ENCODE data around the gene ERICH2. TPM values are rescaled to one million over a fixed set of nuclear protein-coding genes. Genes with fewer than 3 reads are reported as not detected.

Gene ERICH2
- total and polyA plus RNA-seq, 2 of the 13 experiments (the other 11 are each of a cell fraction or from before 2014, with no cell fraction given): not detected

GRCh38 chr2:170818752-170819470 lies 48.7 kb downstream of the ERICH2 start:
- Histone ChIP-seq H3K4me1 (ENCODE audit: insufficient read depth, low read length) (peaks cover 27% of the 10 kb centered on the region), H3K27me3 (ENCODE audit: control insufficient read depth in 1 of 2, insufficient read depth in 2 of 2, low read length in 2 of 2) (peaks cover 21 to 81% of the 10 kb centered on the region in 2 experiments), H3K4me2 (ENCODE audit: low read depth, low read length) (no peak overlapping the region), H3K4me3 (replicated peaks in 1 of 3; ENCODE audit: insufficient read depth in 1 of 3, low read depth in 2 of 3, low read length in 3 of 3) (no peak overlapping the region), H4K20me1 (ENCODE audit: insufficient read depth, low read length) (peaks cover 4% of the 10 kb centered on the region; the same call in 1 of the 2 replicates), H2AFZ (ENCODE audit: low read length) (no peak overlapping the region), H3K9ac (ENCODE audit: insufficient read depth, low read depth, low read length) (no peak overlapping the region), H3K27ac (ENCODE audit: extremely low read length, insufficient read depth, low read length) (no peak overlapping the region), H3K79me2 (ENCODE audit: insufficient read depth, low read length) (no peaks in the 10 kb centered on the region), H3K36me3 (replicated peaks in 1 of 2; ENCODE audit: control insufficient read depth in 1 of 2, insufficient read depth in 2 of 2, low read length in 2 of 2) (no peaks in the 10 kb centered on the region), H3K9me3 (ENCODE audit: low read length) (no peaks in the 10 kb centered on the region)
- in situ Hi-C loops (cut with HindIII; ENCODE audit: extremely low pct_ligation_motif_present, low pct_unique_long_range_greater_than_20kb) (loop anchor here (5.0 to 10.0 kb wide), 2 partner anchors 447 to 584 kb away; no protein-coding TSS in a partner anchor), intact Hi-C loops (cut with micrococcal nuclease; ENCODE audit: unreplicated experiment) (no loop called here)
- ATAC-seq (no peak), FAIRE-seq (no peak), DNase-seq (ENCODE audit: low spot score) (no peak)
- no peak for TF ChIP-seq ARID5B (CRISPR knock-in tag; IDR thresholded peaks at IDR 0.05)
- TF ChIP-seq ZNF281 (CRISPR knock-in tag; IDR thresholded peaks at IDR 0.05; ENCODE audit: borderline replicate concordance): no peak
- no peak for TF ChIP-seq PAX8 (CRISPR knock-in tag; IDR thresholded peaks at IDR 0.05; ENCODE audit: borderline replicate concordance)
- ChIA-PET CTCF (ENCODE audit: low intra/inter-chr PET ratio, low total read pairs) (no interaction called here), POLR2A (no interaction called here)
- BruUV-seq (replicated peaks): no TSS peak
- WGBS (ENCODE audit: low lambda C conversion rate): 73% methylated on average over 30 of the region's 30 CpGs
